ENCODE data around the gene SUMO2. TPM values are rescaled to one million over a fixed set of nuclear protein-coding genes. Genes with fewer than 3 reads are reported as not detected.

SUMO2 gene
- total and polyA plus RNA-seq, 9 of the 15 experiments (the other 6 are each of a cell fraction or from before 2014, with no cell fraction given), result 157 to 733 (median 419) TPM

DNA sequence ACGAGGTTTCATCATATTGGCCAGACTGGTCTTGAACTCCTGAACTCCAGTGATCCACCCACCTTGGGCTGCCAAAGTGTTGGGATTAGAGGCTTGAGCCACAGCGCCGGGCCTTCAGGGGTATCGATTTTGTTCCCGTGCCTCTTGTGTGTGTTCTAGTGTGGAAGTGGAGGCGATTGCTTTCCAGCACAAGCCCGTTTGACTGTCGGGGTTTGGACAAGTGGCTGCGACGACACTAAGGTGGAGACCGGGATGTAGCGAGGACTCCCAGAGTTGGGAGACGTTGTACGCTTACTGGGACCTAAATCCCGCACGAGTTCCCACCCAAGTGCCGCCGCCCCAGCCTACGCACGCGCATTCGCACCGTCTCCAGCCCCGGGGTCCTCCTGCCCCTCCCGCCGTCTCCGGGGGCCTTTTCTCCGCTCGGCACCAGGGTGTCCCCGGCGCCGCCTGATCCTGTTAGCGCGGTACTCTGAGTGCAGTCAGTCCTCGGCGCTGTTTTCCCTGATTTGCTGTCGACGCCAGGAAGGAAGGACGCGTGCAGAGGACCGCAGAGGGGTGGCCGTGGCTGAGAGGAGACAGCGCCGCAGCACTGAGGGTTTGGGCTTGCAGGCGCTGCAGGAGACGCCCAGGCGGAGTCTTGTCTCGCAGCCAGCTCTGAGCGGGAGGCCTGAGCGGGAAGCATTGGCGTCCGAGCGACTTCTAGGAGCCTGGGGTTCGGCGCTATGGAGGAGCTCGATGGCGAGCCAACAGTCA is 22.5 kb upstream of the SUMO2 start, which contains the start of gene NUP85 (continued):
- TF ChIP-seq, protein P1, sequence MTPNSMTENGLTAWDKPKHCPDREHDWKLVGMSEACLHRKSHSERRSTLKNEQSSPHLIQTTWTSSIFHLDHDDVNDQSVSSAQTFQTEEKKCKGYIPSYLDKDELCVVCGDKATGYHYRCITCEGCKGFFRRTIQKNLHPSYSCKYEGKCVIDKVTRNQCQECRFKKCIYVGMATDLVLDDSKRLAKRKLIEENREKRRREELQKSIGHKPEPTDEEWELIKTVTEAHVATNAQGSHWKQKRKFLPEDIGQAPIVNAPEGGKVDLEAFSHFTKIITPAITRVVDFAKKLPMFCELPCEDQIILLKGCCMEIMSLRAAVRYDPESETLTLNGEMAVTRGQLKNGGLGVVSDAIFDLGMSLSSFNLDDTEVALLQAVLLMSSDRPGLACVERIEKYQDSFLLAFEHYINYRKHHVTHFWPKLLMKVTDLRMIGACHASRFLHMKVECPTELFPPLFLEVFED (CRISPR knock-in tag; conservative IDR thresholded peaks at IDR 0.05), result 0 out of 2 replicates have a peak, but pooled peaks have one; percentile 28
- TF ChIP-seq SFPQ (IDR thresholded peaks at IDR 0.05; ENCODE audit: low read depth, low read length) (no peak), ZNF507 (tag; conservative IDR thresholded peaks at IDR 0.05) (no peak), NCOA4 (IDR thresholded peaks at IDR 0.05; ENCODE audit: partially characterized antibody) (no peak), ZNF253 (CRISPR knock-in tag; conservative IDR thresholded peaks at IDR 0.05) (no peak), IRF9 (tag; IDR thresholded peaks at IDR 0.05) (no peak), ZNF274 (IDR thresholded peaks at IDR 0.05; ENCODE audit: borderline replicate concordance, low read depth, low read length) (no peak), XRCC4 (IDR thresholded peaks at IDR 0.05; ENCODE audit: extremely low read depth, insufficient read depth, insufficient read length) (no peak), FOXM1 (IDR thresholded peaks at IDR 0.05; ENCODE audit: low read depth) (peak; percentile 67), FOXM1 (CRISPR knock-in tag; IDR thresholded peaks at IDR 0.05; ENCODE audit: low read depth) (no peak)
- TF ChIP-seq, protein P2, sequence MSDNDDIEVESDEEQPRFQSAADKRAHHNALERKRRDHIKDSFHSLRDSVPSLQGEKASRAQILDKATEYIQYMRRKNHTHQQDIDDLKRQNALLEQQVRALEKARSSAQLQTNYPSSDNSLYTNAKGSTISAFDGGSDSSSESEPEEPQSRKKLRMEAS (CRISPR knock-in tag; IDR thresholded peaks at IDR 0.05), result peak; percentile 67; the same call in 1 of the 2 replicates

All from K562 (cell line).